C4-2B (cell line): ENCODE data around the gene PIAS4.

Experiments used
- H3K27ac ChIP-seq: fragments of 450-650 bp; 2 replicates; pipeline ENCODE4 v1.5.1; 2017
- ZFX ChIP-seq: fragments of 450-650 bp; IDR thresholded peaks from 2 replicates; pipeline ENCODE4 v1.6.1; 2017
- TF ChIP-seq, protein P1 (sequence below): fragments of 450-650 bp; conservative IDR thresholded peaks from 2 replicates; pipeline ENCODE4 v1.5.1; 2017; ENCODE audit warnings: mild to moderate bottlenecking

The PIAS4 gene

DNA sequence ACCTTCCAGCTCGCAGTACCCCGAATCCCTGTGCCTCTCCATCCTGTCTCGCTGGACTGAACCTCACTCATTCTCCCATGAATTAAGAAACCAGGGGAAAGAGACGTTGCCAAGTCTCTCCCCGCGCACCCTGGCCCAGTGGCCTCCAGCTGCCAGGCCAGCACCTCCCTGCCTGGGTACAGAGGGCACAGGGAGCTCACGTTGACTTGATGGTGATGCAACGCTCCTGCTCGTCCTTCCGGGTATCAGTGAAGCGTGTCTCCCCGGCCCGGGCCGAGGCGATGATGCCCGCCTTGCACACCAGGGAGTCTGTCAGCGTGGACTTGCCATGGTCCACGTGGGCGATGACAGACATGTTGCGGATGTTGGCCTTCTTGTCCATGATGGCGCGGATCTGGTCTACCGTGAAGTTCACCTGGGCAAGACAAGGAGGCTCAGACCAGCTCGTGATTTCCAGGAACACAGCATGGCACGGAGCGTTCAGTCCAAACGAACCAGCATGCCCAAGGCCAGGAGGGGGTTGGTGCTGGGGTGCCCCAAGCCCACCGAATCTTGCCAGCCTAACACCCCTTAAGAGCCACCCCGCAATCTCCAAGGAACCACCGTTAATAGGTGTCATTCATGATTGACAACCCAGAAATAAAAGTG is 23.5 kb upstream of the PIAS4 start:
- peak overlapping the region; percentile 98 for H3K27ac ChIP-seq
- TF ChIP-seq ZFX: no peak
- TF ChIP-seq, protein P1, sequence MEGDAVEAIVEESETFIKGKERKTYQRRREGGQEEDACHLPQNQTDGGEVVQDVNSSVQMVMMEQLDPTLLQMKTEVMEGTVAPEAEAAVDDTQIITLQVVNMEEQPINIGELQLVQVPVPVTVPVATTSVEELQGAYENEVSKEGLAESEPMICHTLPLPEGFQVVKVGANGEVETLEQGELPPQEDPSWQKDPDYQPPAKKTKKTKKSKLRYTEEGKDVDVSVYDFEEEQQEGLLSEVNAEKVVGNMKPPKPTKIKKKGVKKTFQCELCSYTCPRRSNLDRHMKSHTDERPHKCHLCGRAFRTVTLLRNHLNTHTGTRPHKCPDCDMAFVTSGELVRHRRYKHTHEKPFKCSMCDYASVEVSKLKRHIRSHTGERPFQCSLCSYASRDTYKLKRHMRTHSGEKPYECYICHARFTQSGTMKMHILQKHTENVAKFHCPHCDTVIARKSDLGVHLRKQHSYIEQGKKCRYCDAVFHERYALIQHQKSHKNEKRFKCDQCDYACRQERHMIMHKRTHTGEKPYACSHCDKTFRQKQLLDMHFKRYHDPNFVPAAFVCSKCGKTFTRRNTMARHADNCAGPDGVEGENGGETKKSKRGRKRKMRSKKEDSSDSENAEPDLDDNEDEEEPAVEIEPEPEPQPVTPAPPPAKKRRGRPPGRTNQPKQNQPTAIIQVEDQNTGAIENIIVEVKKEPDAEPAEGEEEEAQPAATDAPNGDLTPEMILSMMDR: no peak

DNA sequence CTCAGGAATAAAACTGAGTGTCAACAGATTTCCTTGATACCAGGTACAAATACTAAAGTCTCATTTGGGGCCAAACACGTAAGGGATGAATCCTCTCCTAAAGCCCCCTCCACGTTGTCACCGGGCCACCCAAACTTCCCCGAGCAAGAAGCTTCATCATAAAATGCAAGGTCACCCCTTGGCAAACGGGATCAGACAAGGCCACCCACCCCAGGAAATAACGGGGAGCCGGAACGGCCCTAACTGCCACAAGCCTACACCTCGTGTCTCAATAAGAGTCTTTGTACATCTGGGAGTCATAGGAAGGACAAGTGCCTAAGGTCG is 23.0 kb upstream of the PIAS4 start:
- no peak for TF ChIP-seq ZFX
- TF ChIP-seq, protein P1: no peak
- peak overlapping the region; percentile 98 for H3K27ac ChIP-seq

DNA sequence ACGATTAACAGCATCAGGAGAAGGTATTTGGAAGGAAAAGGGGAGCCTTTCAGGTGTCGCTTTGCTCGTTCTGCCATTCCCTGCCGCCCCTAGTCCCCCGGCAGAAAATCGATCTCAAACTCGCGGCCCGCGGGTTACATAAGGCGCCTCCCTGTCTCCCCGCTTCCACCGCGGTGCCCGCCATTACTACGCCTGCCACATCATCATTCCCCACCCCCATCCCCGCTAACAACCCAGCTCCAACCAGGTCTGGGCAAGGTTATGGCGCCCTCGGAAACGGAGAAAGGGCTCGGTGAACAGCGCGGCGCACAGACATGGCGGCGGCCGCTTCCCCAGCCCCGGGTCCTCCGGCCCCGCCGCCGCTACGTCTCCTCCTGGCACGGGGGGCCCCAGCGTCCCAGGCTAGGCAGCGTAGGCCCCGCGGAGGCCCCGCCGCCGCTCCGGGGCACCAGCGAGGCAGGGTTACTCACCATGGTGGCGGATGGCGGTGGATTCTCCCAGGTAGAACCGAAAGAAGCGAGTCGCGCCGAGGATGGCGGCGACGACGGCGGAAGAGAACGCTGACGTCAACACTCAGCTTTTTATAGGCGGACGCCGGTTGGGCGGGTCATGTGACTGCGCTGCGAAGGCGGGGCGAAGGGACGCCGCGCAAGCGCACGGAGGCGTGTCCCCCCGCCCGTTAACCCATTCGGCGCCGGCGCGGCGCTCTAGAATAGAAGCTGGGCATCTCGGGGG is 22.5 kb upstream of the PIAS4 start, which contains the start of gene EEF2:
EEF2 (minus strand) TSS at position 556 of the 735 bp plus-strand sequence; CDS start at position 473, 83 bp downstream.
- peak within 1 kb of the TSS; percentile 98 for H3K27ac ChIP-seq

DNA sequence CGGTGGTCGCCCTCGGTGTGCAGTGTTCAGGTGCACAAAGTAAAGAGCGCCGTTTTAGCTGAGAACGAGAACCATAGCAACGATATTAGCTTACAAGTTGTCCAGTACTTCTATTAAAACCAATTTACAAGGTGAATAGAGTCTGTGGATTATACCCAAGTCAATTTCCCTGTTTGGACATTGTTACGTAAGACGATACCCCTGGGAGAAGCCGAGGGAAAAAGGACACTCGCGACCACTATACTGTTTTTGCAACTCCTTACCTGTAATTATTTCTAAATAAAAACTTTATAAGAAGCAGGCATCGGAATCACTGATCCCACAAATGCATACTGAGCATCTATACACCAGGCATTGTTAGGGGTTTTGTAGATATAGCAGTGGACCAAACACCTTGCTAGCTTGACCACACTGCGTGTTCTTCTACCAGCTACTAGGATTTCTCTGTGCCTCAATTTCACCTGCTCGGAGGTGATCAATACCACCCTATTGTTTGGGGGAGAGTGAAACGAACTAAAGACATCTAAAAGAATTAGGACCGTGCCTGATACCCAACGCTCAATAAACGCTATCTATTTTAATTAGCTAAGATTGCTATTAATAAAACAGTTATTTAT is 21.8 kb upstream of the PIAS4 start:
- TF ChIP-seq, protein P1: no peak
- no peak for TF ChIP-seq ZFX
- H3K27ac ChIP-seq: peak overlapping the region; percentile 98

More for the DNA sequence above, 22.5 kb upstream of the PIAS4 start, which contains the start of gene EEF2:
- TF ChIP-seq, protein P1: no peak
- peak; percentile 26; the same call in 1 of the 2 replicates for TF ChIP-seq ZFX

DNA sequence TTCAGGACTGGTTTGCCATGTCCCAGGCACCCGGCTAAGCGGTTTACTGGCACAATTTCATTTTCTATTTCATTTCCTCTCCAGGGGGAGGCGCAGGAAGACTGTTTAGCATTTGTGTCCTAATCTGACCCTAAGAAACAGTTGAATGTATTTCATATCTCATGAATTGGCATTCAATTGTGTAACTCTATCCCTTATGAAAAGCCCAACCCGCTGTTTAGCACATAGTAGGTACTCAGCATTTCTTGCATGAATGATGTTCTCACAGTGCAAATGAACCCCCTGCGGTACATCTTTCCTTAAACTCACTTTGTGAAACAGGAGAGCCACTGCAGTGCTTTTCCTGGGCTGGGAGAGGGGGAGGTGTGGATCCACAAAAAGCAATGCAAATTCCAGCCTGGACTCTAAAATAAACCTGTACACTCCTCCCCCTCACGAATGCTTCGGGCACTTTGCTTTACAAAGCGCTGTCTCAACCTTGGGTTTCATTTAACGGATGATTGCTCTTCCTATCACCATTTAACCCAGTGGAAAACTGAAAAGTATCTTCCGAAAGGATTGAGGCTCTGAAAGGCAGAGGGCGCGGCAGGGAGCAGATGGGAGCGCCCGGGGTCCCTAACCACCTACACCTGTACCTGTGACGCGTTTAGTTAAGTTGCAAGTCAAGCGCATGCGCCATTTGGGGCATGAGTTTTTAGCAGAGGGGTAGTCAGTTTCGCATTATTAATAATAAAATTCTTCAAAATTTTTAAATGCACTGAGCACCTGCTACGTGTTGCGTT is 21.1 kb upstream of the PIAS4 start:
- peak overlapping the region; percentile 98 for H3K27ac ChIP-seq
- no peak for TF ChIP-seq ZFX
- TF ChIP-seq, protein P1: peak; percentile 83

DNA sequence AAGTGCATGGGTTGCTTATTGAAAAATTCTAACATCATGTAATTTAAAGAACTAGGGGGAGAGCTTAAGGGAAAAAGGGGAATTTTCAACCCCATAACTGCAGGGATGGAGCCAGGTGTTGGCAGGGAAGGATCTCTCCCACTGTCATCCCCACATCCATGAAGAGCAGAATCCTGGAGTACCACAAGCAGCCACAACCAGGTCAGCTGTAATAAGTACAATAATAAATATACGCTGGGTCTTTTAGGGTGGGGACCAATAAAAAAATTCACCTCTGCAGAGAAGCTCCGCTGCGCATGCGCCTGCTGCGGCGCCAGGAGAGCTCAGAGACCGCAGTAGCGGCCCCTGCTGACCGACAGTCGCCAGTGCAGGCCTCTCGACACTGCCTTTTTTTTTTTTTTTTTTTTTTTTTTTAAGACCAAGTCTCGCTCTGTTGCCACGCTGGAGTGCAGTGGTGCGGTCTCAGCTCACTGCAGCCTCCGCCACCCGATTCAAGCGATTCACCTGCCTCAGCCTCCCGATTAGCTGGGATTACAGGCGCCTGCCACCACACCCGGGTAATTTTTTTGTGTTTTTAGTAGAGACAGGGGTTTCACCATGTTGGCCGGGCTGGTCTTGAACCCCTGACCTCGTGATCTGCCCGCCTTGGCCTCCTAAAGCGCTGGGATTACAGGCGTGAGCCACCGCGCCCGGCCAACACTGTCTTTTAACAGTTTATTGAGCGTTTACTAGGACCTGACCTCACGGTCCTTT is 19.7 kb upstream of the PIAS4 start:
- TF ChIP-seq, protein P1: peak; percentile 97
- no peak for TF ChIP-seq ZFX
- peak overlapping the region; percentile 98 for H3K27ac ChIP-seq
